ENCODE measurements around the gene ASB13.

- no peak for TF ChIP-seq CTCF (IDR thresholded peaks at IDR 0.05; ENCODE audit: low read length)
- no peak for TF ChIP-seq EZH2 (optimal IDR thresholded peaks at IDR 0.05; ENCODE audit: low read depth, low read length)
- TF ChIP-seq EZH2phosphoT487 (IDR thresholded peaks at IDR 0.05; ENCODE audit: low read length), result no peak
Measured at GRCh38 chr10:5709865-5710264, 43.5 kb upstream of the ASB13 start.
